ENCODE measurements around the gene TRAF3IP3.

TRAF3IP3 gene

DNA sequence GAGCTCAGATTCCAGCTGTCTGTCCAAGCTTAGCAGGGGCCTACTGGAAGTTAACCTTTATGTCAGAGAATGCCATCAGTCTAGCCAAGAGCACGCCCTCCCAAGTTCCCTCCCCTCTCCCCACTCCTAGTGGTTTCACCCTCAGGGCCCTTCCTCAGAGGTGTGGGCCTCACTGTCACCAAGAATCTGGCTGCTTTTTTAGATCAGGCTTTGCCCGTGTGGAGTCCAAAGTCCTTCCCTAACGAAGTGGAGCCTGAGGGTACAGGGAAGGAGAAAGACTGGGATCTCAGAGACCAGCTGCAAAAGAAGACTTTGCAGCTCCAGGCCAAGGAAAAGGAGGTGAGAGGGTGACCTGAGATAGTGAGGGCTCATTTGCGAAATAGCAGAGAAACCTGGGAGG lies 24.4 kb downstream of the TRAF3IP3 start:
- ChIA-PET POLR2A (no interaction called here), CTCF (no interaction called here)
- TF ChIP-seq BHLHE40 (IDR thresholded peaks at IDR 0.05; ENCODE audit: borderline replicate concordance) (no peak), SP1 (IDR thresholded peaks at IDR 0.05) (no peak), LEF1 (IDR thresholded peaks at IDR 0.05; ENCODE audit: borderline replicate concordance) (no peak), ARNT (IDR thresholded peaks at IDR 0.05) (no peak), CTBP1 (IDR thresholded peaks at IDR 0.05; ENCODE audit: borderline replicate concordance) (no peak), NFRKB (IDR thresholded peaks at IDR 0.05) (no peak), FOXK2 (IDR thresholded peaks at IDR 0.05) (no peak), TARDBP (IDR thresholded peaks at IDR 0.05) (no peak), SUZ12 (IDR thresholded peaks at IDR 0.05) (no peak), ZNF384 (IDR thresholded peaks at IDR 0.05) (no peak), HDGF (IDR thresholded peaks at IDR 0.05; ENCODE audit: borderline replicate concordance) (no peak), FOXM1 (IDR thresholded peaks at IDR 0.05; ENCODE audit: borderline replicate concordance) (no peak), ELF4 (IDR thresholded peaks at IDR 0.05) (no peak), L3MBTL2 (conservative IDR thresholded peaks at IDR 0.05) (no peak), FOXA1 (IDR thresholded peaks at IDR 0.05) (no peak)
- TF ChIP-seq, protein P1, sequence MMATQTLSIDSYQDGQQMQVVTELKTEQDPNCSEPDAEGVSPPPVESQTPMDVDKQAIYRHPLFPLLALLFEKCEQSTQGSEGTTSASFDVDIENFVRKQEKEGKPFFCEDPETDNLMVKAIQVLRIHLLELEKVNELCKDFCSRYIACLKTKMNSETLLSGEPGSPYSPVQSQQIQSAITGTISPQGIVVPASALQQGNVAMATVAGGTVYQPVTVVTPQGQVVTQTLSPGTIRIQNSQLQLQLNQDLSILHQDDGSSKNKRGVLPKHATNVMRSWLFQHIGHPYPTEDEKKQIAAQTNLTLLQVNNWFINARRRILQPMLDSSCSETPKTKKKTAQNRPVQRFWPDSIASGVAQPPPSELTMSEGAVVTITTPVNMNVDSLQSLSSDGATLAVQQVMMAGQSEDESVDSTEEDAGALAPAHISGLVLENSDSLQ (IDR thresholded peaks at IDR 0.05): no peak
- DNase-seq (ENCODE audit: extremely low spot score): no peak

- POLR2A ChIA-PET: interaction anchor here (1.6 kb wide), 1 partner anchor 24 kb away, joined by 9 read pairs; no protein-coding TSS in a partner anchor
- no peak for DNase-seq (ENCODE audit: extremely low spot score)
- CTCF ChIA-PET: no interaction called here
- TF ChIP-seq FOXM1 (IDR thresholded peaks at IDR 0.05; ENCODE audit: borderline replicate concordance): no peak
- TF ChIP-seq L3MBTL2 (conservative IDR thresholded peaks at IDR 0.05): no peak
- TF ChIP-seq ELF4 (IDR thresholded peaks at IDR 0.05): no peak
- no peak for TF ChIP-seq FOXK2 (IDR thresholded peaks at IDR 0.05)
- no peak for TF ChIP-seq CTBP1 (IDR thresholded peaks at IDR 0.05; ENCODE audit: borderline replicate concordance)
- TF ChIP-seq, protein P1 (IDR thresholded peaks at IDR 0.05): no peak
- TF ChIP-seq ARNT (IDR thresholded peaks at IDR 0.05): no peak
- no peak for TF ChIP-seq NFRKB (IDR thresholded peaks at IDR 0.05)
- no peak for TF ChIP-seq LEF1 (IDR thresholded peaks at IDR 0.05; ENCODE audit: borderline replicate concordance)
- no peak for TF ChIP-seq SUZ12 (IDR thresholded peaks at IDR 0.05)
- TF ChIP-seq ZNF384 (IDR thresholded peaks at IDR 0.05): no peak
- no peak for TF ChIP-seq HDGF (IDR thresholded peaks at IDR 0.05; ENCODE audit: borderline replicate concordance)
- no peak for TF ChIP-seq SP1 (IDR thresholded peaks at IDR 0.05)
- no peak for TF ChIP-seq BHLHE40 (IDR thresholded peaks at IDR 0.05; ENCODE audit: borderline replicate concordance)
- no peak for TF ChIP-seq TARDBP (IDR thresholded peaks at IDR 0.05)
- no peak for TF ChIP-seq FOXA1 (IDR thresholded peaks at IDR 0.05)
Observed at GRCh38 chr1:209783386-209783785, 27.5 kb downstream of the TRAF3IP3 start.

DNA sequence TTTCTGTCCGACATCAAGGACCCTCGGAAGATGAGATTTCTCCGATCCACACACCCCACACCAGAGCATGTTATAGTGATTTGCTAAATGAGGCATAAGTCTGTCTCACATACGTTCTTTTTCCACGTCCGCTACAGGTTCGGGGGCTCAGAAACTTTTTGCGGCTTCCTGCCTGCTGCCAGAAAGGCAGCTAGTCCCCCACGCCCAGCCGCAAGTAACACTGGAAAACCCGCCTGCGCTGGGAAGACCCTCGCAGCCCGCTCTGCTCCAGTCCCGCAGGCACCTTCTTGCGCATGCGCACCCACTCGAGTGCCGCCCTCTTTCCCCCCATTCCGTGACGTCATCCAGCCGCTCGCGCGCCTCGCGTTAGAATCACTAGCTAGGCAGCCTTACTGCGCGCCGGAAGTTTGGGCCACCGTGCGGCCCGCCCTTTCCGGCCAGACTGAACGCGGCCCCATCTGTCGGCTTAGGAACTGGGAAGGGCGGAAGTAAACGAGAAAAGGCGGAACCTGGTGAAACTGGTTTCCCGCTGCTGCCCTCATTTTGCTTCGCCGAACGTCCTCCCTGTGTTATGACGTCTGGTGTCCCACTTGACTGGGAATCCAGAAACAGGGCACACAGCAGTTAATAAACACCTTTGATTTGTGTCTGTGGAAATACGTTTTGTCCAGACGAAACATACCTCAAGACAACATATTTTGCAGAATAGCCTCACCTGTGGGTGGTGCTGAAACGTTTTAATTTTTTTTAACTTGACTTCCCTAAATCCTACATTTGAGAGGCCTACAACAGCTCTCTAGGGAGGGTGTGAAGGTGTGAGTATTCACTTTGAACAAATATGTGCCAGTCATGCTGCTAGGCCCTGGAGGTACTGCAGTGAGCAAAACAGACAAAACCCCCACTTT lies 28.7 kb downstream of the TRAF3IP3 start, which contains the start of gene C1orf74:
Gene C1orf74 (minus strand): TSS at position 295 of the 905 bp plus-strand sequence. CDS start 925 bp downstream, outside the sequence.
- CTCF ChIA-PET: no interaction called here
- POLR2A ChIA-PET: interaction anchor here (0.6 to 1.6 kb wide), 20 partner anchors 8 to 132 kb away, joined by 3 to 15 read pairs (median 3); partner anchors contain the start of genes LAMB3 and UTP25

GRCh38 chr1:209785592-209785991 lies 29.7 kb downstream of the TRAF3IP3 start:
- ChIA-PET POLR2A (no interaction called here), CTCF (no interaction called here)
- DNase-seq (ENCODE audit: extremely low spot score): no peak
- no peak for TF ChIP-seq BHLHE40 (IDR thresholded peaks at IDR 0.05; ENCODE audit: borderline replicate concordance)
- TF ChIP-seq ZNF384 (IDR thresholded peaks at IDR 0.05): no peak
- TF ChIP-seq FOXA1 (IDR thresholded peaks at IDR 0.05): no peak
- no peak for TF ChIP-seq LEF1 (IDR thresholded peaks at IDR 0.05; ENCODE audit: borderline replicate concordance)
- no peak for TF ChIP-seq CTBP1 (IDR thresholded peaks at IDR 0.05; ENCODE audit: borderline replicate concordance)
- no peak for TF ChIP-seq HDGF (IDR thresholded peaks at IDR 0.05; ENCODE audit: borderline replicate concordance)
- TF ChIP-seq FOXK2 (IDR thresholded peaks at IDR 0.05): no peak
- no peak for TF ChIP-seq ARNT (IDR thresholded peaks at IDR 0.05)
- TF ChIP-seq L3MBTL2 (conservative IDR thresholded peaks at IDR 0.05): no peak
- no peak for TF ChIP-seq NFRKB (IDR thresholded peaks at IDR 0.05)
- TF ChIP-seq, protein P1 (IDR thresholded peaks at IDR 0.05): no peak
- no peak for TF ChIP-seq SUZ12 (IDR thresholded peaks at IDR 0.05)
- TF ChIP-seq FOXM1 (IDR thresholded peaks at IDR 0.05; ENCODE audit: borderline replicate concordance): no peak
- TF ChIP-seq ELF4 (IDR thresholded peaks at IDR 0.05): no peak
- TF ChIP-seq SP1 (IDR thresholded peaks at IDR 0.05): no peak
- TF ChIP-seq TARDBP (IDR thresholded peaks at IDR 0.05): no peak

More for the DNA sequence above, 28.7 kb downstream of the TRAF3IP3 start, which contains the start of gene C1orf74:
- no peak for TF ChIP-seq FOXM1 (IDR thresholded peaks at IDR 0.05; ENCODE audit: borderline replicate concordance)
- no peak for TF ChIP-seq SUZ12 (IDR thresholded peaks at IDR 0.05)
- TF ChIP-seq, protein P1 (IDR thresholded peaks at IDR 0.05): no peak
- peak; percentile 44; the same call in 1 of the 2 replicates for TF ChIP-seq CTBP1 (IDR thresholded peaks at IDR 0.05; ENCODE audit: borderline replicate concordance)
- no peak for TF ChIP-seq BHLHE40 (IDR thresholded peaks at IDR 0.05; ENCODE audit: borderline replicate concordance)
- no peak for TF ChIP-seq ARNT (IDR thresholded peaks at IDR 0.05)
- peak; percentile 38; the same call in 1 of the 2 replicates for TF ChIP-seq ELF4 (IDR thresholded peaks at IDR 0.05)
- TF ChIP-seq TARDBP (IDR thresholded peaks at IDR 0.05): no peak
- no peak for TF ChIP-seq HDGF (IDR thresholded peaks at IDR 0.05; ENCODE audit: borderline replicate concordance)
- no peak for TF ChIP-seq ZNF384 (IDR thresholded peaks at IDR 0.05)
- TF ChIP-seq LEF1 (IDR thresholded peaks at IDR 0.05; ENCODE audit: borderline replicate concordance): no peak
- TF ChIP-seq NFRKB (IDR thresholded peaks at IDR 0.05): no peak
- TF ChIP-seq SP1 (IDR thresholded peaks at IDR 0.05): no peak
- peak; percentile 98 for TF ChIP-seq L3MBTL2 (conservative IDR thresholded peaks at IDR 0.05)
- no peak for TF ChIP-seq FOXK2 (IDR thresholded peaks at IDR 0.05)
- TF ChIP-seq FOXA1 (IDR thresholded peaks at IDR 0.05): no peak
- peak; percentile 100 for DNase-seq (ENCODE audit: extremely low spot score)
